HEK293T (cell line): ENCODE results near the gene RHOA.

ENCODE experiments used
- ARNT ChIP-seq: fragments of 450-650 bp; IDR thresholded peaks from 2 replicates; pipeline ENCODE4 v1.6.1; 2017; ENCODE audit warnings: mild to moderate bottlenecking
- BHLHE40 ChIP-seq: fragments of 450-650 bp; IDR thresholded peaks from 2 replicates; pipeline ENCODE4 v1.6.1; 2016; ENCODE audit warnings: mild to moderate bottlenecking, moderate library complexity, borderline replicate concordance
- CTBP1 ChIP-seq: fragments of 450-650 bp; IDR thresholded peaks from 2 replicates; pipeline ENCODE4 v1.6.1; 2016; ENCODE audit warnings: borderline replicate concordance
- ELF4 ChIP-seq: fragments of 450-650 bp; IDR thresholded peaks from 2 replicates; pipeline ENCODE4 v1.6.1; 2017; ENCODE audit warnings: antibody characterized with exemption
- FOXA1 ChIP-seq: fragments of 450-650 bp; IDR thresholded peaks from 2 replicates; pipeline ENCODE4 v1.6.1; 2016; ENCODE audit warnings: mild to moderate bottlenecking
- FOXK2 ChIP-seq: fragments of 450-650 bp; IDR thresholded peaks from 2 replicates; pipeline ENCODE4 v1.6.1; 2016; ENCODE audit warnings: mild to moderate bottlenecking
- FOXM1 ChIP-seq: fragments of 450-650 bp; IDR thresholded peaks from 2 replicates; pipeline ENCODE4 v1.6.1; 2017; ENCODE audit warnings: mild to moderate bottlenecking, borderline replicate concordance
- HDGF ChIP-seq: fragments of 450-650 bp; IDR thresholded peaks from 2 replicates; pipeline ENCODE4 v1.6.1; 2017; ENCODE audit warnings: antibody characterized with exemption, borderline replicate concordance
- NFRKB ChIP-seq: fragments of 450-650 bp; IDR thresholded peaks from 2 replicates; pipeline ENCODE4 v1.6.1; 2016; ENCODE audit warnings: mild to moderate bottlenecking, moderate library complexity
- SP1 ChIP-seq: fragments of 450-650 bp; IDR thresholded peaks from 2 replicates; pipeline ENCODE4 v1.6.1; 2017
- SUZ12 ChIP-seq: fragments of 450-650 bp; IDR thresholded peaks from 2 replicates; pipeline ENCODE4 v1.6.1; 2016; ENCODE audit warnings: mild to moderate bottlenecking
- TARDBP ChIP-seq: fragments of 450-650 bp; IDR thresholded peaks from 2 replicates; pipeline ENCODE4 v1.6.1; 2016
- ZNF384 ChIP-seq: fragments of 450-650 bp; IDR thresholded peaks from 2 replicates; pipeline ENCODE4 v1.6.1; 2016
- TF ChIP-seq, protein P1 (sequence below): fragments of 450-650 bp; IDR thresholded peaks from 2 replicates; pipeline ENCODE4 v1.6.1; 2016

DNA sequence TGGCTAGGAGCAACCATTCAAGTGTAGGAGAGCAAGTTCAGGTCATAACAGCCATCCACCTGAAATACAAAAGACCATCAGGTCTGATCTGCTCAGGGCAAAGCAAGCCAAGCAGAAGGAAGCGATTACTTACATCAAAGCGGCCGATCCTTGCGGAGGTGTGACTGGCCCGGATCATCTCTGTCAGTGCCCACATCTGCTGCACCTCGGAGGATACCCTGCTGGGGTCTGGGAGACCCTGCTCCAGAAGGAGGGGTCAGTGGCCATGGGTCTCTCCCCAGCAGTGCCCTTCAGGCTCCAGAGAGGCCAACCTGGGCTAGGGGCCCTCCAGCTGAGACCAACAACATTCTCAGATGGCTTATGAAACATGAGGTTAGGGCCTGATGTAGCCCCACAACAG, 13.0 kb upstream of the RHOA start:
- TF ChIP-seq FOXA1 = no peak
- no peak for TF ChIP-seq ARNT
- TF ChIP-seq, protein P1, sequence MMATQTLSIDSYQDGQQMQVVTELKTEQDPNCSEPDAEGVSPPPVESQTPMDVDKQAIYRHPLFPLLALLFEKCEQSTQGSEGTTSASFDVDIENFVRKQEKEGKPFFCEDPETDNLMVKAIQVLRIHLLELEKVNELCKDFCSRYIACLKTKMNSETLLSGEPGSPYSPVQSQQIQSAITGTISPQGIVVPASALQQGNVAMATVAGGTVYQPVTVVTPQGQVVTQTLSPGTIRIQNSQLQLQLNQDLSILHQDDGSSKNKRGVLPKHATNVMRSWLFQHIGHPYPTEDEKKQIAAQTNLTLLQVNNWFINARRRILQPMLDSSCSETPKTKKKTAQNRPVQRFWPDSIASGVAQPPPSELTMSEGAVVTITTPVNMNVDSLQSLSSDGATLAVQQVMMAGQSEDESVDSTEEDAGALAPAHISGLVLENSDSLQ = no peak
- no peak for TF ChIP-seq TARDBP
- TF ChIP-seq SUZ12 = no peak
- no peak for TF ChIP-seq BHLHE40
- no peak for TF ChIP-seq HDGF
- no peak for TF ChIP-seq ZNF384
- TF ChIP-seq SP1 = no peak
- no peak for TF ChIP-seq ELF4
- no peak for TF ChIP-seq CTBP1
- no peak for TF ChIP-seq FOXM1
- TF ChIP-seq FOXK2 = no peak
- TF ChIP-seq NFRKB = no peak
